Activated naive CD4-positive, alpha-beta T cell treated with anti-CD3 and anti-CD28 coated beads, Interleukin-2, amount 50 U/mL, for 72 hours (primary cell): Measurements from ENCODE around the gene COL5A1. TPM values are rescaled to one million over a fixed set of nuclear protein-coding genes. Genes with fewer than 3 reads are reported as not detected.

ENCODE experiments used
- ATAC-seq, 2 donors: fragments of 150-1000 bp; cut with Tn5 transposase; 2 replicates each; pipeline ENCODE4 v1.10.0; 2021; ENCODE audit warnings: mild to moderate bottlenecking in 2 of 2, moderate library complexity in 2 of 2
- DNase-seq, 2 donors: peaks; one replicate each; pipeline ENCODE4 v3.0.0; 2021 to 2022; ENCODE audit warnings: low spot score in 2 of 2
- H3K27ac Mint-ChIP-seq, 2 donors: one replicate each; pipeline ENCODE4 v1.8.0; 2022; ENCODE audit warnings: mild to moderate bottlenecking in 2 of 2, mixed read lengths in 2 of 2
- H3K36me3 Mint-ChIP-seq, 2 donors: one replicate each; pipeline ENCODE4 v1.8.0; 2022; ENCODE audit warnings: mixed read lengths in 2 of 2
- H3K9me3 Mint-ChIP-seq, 2 donors: one replicate each; pipeline ENCODE4 v1.8.0; 2022; ENCODE audit warnings: mixed read lengths in 2 of 2
- total RNA-seq, 2 donors: library from RNA; stranded (reverse); gene quantifications; one replicate each; pipeline ENCODE4 v1.2.3, GENCODE V29; 2022

COL5A1 gene
- total RNA-seq, 2 donors from 2014 or later = 0.04 to 0.18 TPM

- no peaks in the 10 kb centered on the region for H3K9me3 Mint-ChIP-seq
- no peak for ATAC-seq
- no peak overlapping the region for H3K27ac Mint-ChIP-seq
- H3K36me3 Mint-ChIP-seq = no peaks in the 10 kb centered on the region
- no peak for DNase-seq
Measured at GRCh38 chr9:134775081-134775951, 133.7 kb downstream of the COL5A1 start.

- Mint-ChIP-seq H3K27ac (no peak overlapping the region), H3K36me3 (no peaks in the 10 kb centered on the region), H3K9me3 (no peaks in the 10 kb centered on the region)
- no peak for DNase-seq
- no peak for ATAC-seq
Measured at GRCh38 chr9:134776080-134776796, 134.6 kb downstream of the COL5A1 start.

- H3K9me3 Mint-ChIP-seq = no peaks in the 10 kb centered on the region
- ATAC-seq (no peak), DNase-seq (no peak)
- H3K27ac Mint-ChIP-seq = no peak overlapping the region
- no peaks in the 10 kb centered on the region for H3K36me3 Mint-ChIP-seq
Measured at GRCh38 chr9:134777153-134777552, 135.6 kb downstream of the COL5A1 start.

GRCh38 chr9:134778156-134778555 lies 136.6 kb downstream of the COL5A1 start:
- no peak for ATAC-seq
- DNase-seq = no peak
- H3K9me3 Mint-ChIP-seq = no peaks in the 10 kb centered on the region
- H3K36me3 Mint-ChIP-seq = no peaks in the 10 kb centered on the region
- H3K27ac Mint-ChIP-seq = no peak overlapping the region

- ATAC-seq = no peak
- Mint-ChIP-seq H3K9me3 (no peaks in the 10 kb centered on the region), H3K27ac (no peak overlapping the region), H3K36me3 (no peaks in the 10 kb centered on the region)
- DNase-seq = no peak
Measured at GRCh38 chr9:134778841-134779411, 137.3 kb downstream of the COL5A1 start.

GRCh38 chr9:134779640-134780039 lies 138.0 kb downstream of the COL5A1 start:
- no peaks in the 10 kb centered on the region for H3K9me3 Mint-ChIP-seq
- H3K36me3 Mint-ChIP-seq = no peaks in the 10 kb centered on the region
- DNase-seq (no peak), ATAC-seq (no peak)
- no peak overlapping the region for H3K27ac Mint-ChIP-seq

GRCh38 chr9:134781591-134782302 lies 140.1 kb downstream of the COL5A1 start:
- Mint-ChIP-seq H3K36me3 (no peaks in the 10 kb centered on the region), H3K9me3 (no peaks in the 10 kb centered on the region), H3K27ac (no peak overlapping the region)
- ATAC-seq (no peak), DNase-seq (no peak)

GRCh38 chr9:134782921-134783698 lies 141.5 kb downstream of the COL5A1 start:
- ATAC-seq (no peak), DNase-seq (no peak)
- Mint-ChIP-seq H3K9me3 (no peaks in the 10 kb centered on the region), H3K36me3 (no peaks in the 10 kb centered on the region), H3K27ac (no peak overlapping the region)

- Mint-ChIP-seq H3K9me3 (no peaks in the 10 kb centered on the region), H3K27ac (no peak overlapping the region), H3K36me3 (no peaks in the 10 kb centered on the region)
- ATAC-seq (no peak), DNase-seq (no peak)
Measured at GRCh38 chr9:134783699-134784039, 142.1 kb downstream of the COL5A1 start.

- ATAC-seq = no peak
- no peak for DNase-seq
- no peaks in the 10 kb centered on the region for H3K36me3 Mint-ChIP-seq
- H3K9me3 Mint-ChIP-seq = no peaks in the 10 kb centered on the region
- no peak overlapping the region for H3K27ac Mint-ChIP-seq
Measured at GRCh38 chr9:134784577-134785305, 143.1 kb downstream of the COL5A1 start.

- DNase-seq (no peak), ATAC-seq (no peak)
- no peaks in the 10 kb centered on the region for H3K9me3 Mint-ChIP-seq
- no peak overlapping the region for H3K27ac Mint-ChIP-seq
- H3K36me3 Mint-ChIP-seq = no peaks in the 10 kb centered on the region
Measured at GRCh38 chr9:134785325-134786108, 143.9 kb downstream of the COL5A1 start.

GRCh38 chr9:134787601-134788531 lies 146.3 kb downstream of the COL5A1 start:
- Mint-ChIP-seq H3K27ac (no peak overlapping the region), H3K36me3 (no peaks in the 10 kb centered on the region), H3K9me3 (no peaks in the 10 kb centered on the region)
- DNase-seq = no peak
- no peak for ATAC-seq

GRCh38 chr9:134789168-134789567 lies 147.6 kb downstream of the COL5A1 start:
- Mint-ChIP-seq H3K9me3 (no peaks in the 10 kb centered on the region), H3K36me3 (no peaks in the 10 kb centered on the region), H3K27ac (no peak overlapping the region)
- ATAC-seq (no peak), DNase-seq (no peak)

GRCh38 chr9:134791009-134791408 lies 149.4 kb downstream of the COL5A1 start:
- Mint-ChIP-seq H3K9me3 (no peaks in the 10 kb centered on the region), H3K36me3 (no peaks in the 10 kb centered on the region), H3K27ac (no peak overlapping the region)
- ATAC-seq (no peak), DNase-seq (no peak)
